ENCODE measurements around the gene NAV2.

Gene NAV2

DNA sequence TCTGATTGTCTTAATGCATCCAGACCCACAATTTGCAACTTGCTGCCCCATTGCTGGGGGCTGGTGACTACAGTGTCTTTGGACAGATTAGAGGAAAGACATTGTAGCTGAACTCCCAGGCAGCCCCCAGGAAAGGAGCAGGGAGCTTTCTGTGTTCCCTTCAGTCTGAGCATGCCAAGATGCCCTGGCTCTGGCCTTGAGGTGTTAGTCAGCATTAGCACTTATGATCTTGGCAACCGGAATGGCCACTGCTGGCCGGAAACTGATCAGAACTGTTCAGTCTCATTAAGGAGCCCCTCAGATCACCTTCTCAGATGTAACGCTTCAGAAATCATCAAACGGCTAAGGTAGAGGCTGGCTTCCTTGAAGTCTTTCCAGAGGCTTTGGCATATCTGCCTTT is 195.2 kb downstream of the NAV2 start:
- no peaks in the 10 kb centered on the region for H3K4me1 ChIP-seq (ENCODE audit: low read length)
- H2AFZ ChIP-seq (ENCODE audit: low read length) = no peak overlapping the region
- H3K9ac ChIP-seq (ENCODE audit: low read length) = no peak overlapping the region
- no peaks in the 10 kb centered on the region for H4K20me1 ChIP-seq (ENCODE audit: insufficient read depth, low read length)
- no peaks in the 10 kb centered on the region for H3K9me3 ChIP-seq (replicated peaks; ENCODE audit: insufficient read depth, low read length)
- no peaks in the 10 kb centered on the region for H3K36me3 ChIP-seq (replicated peaks; ENCODE audit: insufficient read depth, low read length)
- H3K27me3 ChIP-seq (replicated peaks; ENCODE audit: insufficient read depth, low read length) = no peaks in the 10 kb centered on the region
- H3K4me2 ChIP-seq (ENCODE audit: low read depth, low read length) = no peak overlapping the region
- H3K27ac ChIP-seq (ENCODE audit: low read length) = no peak overlapping the region
- TF ChIP-seq EZH2phosphoT487 (IDR thresholded peaks at IDR 0.05; ENCODE audit: low read length) (no peak), EZH2 (optimal IDR thresholded peaks at IDR 0.05; ENCODE audit: low read depth, low read length) (no peak), CTCF (IDR thresholded peaks at IDR 0.05; ENCODE audit: low read length) (no peak)
- no peaks in the 10 kb centered on the region for H3F3A ChIP-seq (ENCODE audit: insufficient read depth, low read length)
- DNase-seq = no peak
- no peak overlapping the region for H3K4me3 ChIP-seq (ENCODE audit: low read length)
- no peaks in the 10 kb centered on the region for H3K9me2 ChIP-seq (replicated peaks; ENCODE audit: insufficient read depth, low read length)
- no peaks in the 10 kb centered on the region for H3K79me2 ChIP-seq (ENCODE audit: low read length)

DNA sequence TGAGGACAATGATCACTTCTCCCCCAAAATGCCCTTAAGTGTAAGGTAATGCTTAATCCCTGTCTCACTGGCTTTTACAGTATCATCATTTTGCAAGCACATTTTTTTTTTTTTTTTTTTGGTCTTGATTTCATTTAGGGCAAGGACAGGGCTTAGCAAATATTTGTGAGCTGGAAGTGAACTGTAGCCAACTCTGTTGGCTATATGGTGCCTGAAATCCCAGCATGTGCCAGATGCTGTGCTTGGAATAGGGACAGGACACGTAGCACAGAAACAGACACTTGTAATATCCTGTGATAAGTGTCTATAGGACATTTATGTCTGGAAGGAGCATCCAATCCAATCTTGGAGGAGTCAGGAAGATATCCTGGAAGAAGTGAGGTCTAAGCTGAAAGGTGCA is 198.3 kb downstream of the NAV2 start:
- Histone ChIP-seq H4K20me1 (ENCODE audit: insufficient read depth, low read length) (no peaks in the 10 kb centered on the region), H3K9me2 (replicated peaks; ENCODE audit: insufficient read depth, low read length) (no peaks in the 10 kb centered on the region), H3K27me3 (replicated peaks; ENCODE audit: insufficient read depth, low read length) (no peaks in the 10 kb centered on the region), H2AFZ (ENCODE audit: low read length) (no peak overlapping the region), H3F3A (ENCODE audit: insufficient read depth, low read length) (no peaks in the 10 kb centered on the region), H3K36me3 (replicated peaks; ENCODE audit: insufficient read depth, low read length) (no peaks in the 10 kb centered on the region), H3K4me1 (ENCODE audit: low read length) (no peaks in the 10 kb centered on the region), H3K4me2 (ENCODE audit: low read depth, low read length) (no peak overlapping the region), H3K79me2 (ENCODE audit: low read length) (no peaks in the 10 kb centered on the region), H3K27ac (ENCODE audit: low read length) (no peak overlapping the region), H3K9ac (ENCODE audit: low read length) (no peak overlapping the region), H3K4me3 (ENCODE audit: low read length) (no peak overlapping the region), H3K9me3 (replicated peaks; ENCODE audit: insufficient read depth, low read length) (no peaks in the 10 kb centered on the region)
- TF ChIP-seq EZH2phosphoT487 (IDR thresholded peaks at IDR 0.05; ENCODE audit: low read length) = no peak
- no peak for TF ChIP-seq EZH2 (optimal IDR thresholded peaks at IDR 0.05; ENCODE audit: low read depth, low read length)
- TF ChIP-seq CTCF (IDR thresholded peaks at IDR 0.05; ENCODE audit: low read length) = no peak
- DNase-seq = no peak

GRCh38 chr11:19912115-19912957 is 199.7 kb downstream of the NAV2 start:
- Histone ChIP-seq H3K36me3 (replicated peaks; ENCODE audit: insufficient read depth, low read length) (no peaks in the 10 kb centered on the region), H3F3A (ENCODE audit: insufficient read depth, low read length) (no peaks in the 10 kb centered on the region), H3K4me3 (ENCODE audit: low read length) (no peak overlapping the region), H3K4me2 (ENCODE audit: low read depth, low read length) (no peak overlapping the region), H4K20me1 (ENCODE audit: insufficient read depth, low read length) (no peaks in the 10 kb centered on the region), H3K4me1 (ENCODE audit: low read length) (no peaks in the 10 kb centered on the region), H3K27me3 (replicated peaks; ENCODE audit: insufficient read depth, low read length) (no peaks in the 10 kb centered on the region), H2AFZ (ENCODE audit: low read length) (no peak overlapping the region), H3K79me2 (ENCODE audit: low read length) (no peaks in the 10 kb centered on the region), H3K9me3 (replicated peaks; ENCODE audit: insufficient read depth, low read length) (no peaks in the 10 kb centered on the region), H3K27ac (ENCODE audit: low read length) (no peak overlapping the region), H3K9me2 (replicated peaks; ENCODE audit: insufficient read depth, low read length) (no peaks in the 10 kb centered on the region), H3K9ac (ENCODE audit: low read length) (no peak overlapping the region)
- no peak for DNase-seq
- TF ChIP-seq EZH2 (optimal IDR thresholded peaks at IDR 0.05; ENCODE audit: low read depth, low read length) (no peak), CTCF (IDR thresholded peaks at IDR 0.05; ENCODE audit: low read length) (no peak), EZH2phosphoT487 (IDR thresholded peaks at IDR 0.05; ENCODE audit: low read length) (no peak)
